GM19328 (cell line): ENCODE results near the gene PLXNA2.

Source experiments
- ATAC-seq: cut with Tn5 transposase; IDR thresholded peaks from one replicate; pipeline ENCODE4 v1.9.1; 2021; ENCODE audit warnings: mild to moderate bottlenecking, moderate library complexity; ENCODE audit not compliant: unreplicated experiment

The PLXNA2 gene

DNA sequence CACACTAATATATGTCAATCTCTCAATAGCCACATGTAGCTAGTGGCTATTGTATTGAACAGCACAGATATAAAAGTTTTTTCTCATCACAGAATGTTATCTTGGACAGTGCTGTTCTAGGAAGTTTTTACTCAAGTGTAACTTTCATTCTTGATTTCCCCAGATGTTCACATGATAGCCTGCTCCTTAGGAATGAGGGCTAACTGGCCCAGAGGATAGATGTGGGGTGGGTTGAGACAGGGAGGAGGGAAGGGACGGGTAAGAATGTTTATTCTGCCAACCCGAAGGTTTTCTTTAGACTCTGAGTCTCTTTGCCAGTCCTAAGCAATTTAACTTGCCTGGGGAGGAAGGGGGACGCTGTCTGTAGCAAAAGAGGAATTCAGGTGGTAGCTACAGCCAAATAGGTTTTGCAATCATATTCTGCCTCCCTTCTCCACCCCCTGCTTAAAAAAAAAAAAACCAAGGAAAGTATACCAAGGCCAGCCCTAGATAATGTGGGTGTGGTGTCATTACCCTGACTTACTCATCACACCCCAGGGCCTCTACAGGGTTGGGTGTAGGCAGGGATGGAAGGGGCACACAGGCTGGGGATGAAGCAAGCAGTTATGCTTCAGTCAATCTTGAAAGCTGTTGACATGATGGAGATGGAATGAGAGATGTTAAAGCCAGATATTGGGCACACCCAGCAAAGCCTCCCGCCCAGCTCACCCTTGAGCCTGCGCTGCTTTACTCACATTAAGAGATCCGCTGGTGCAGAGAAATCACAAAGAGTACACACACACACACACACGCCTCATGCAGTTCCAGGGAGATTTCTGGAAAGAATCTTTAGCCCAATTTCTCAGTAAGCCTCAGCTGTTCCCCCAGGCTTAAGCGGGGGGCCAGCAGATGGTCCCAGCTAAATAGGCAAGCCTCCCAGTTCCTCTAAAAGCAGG lies 59.9 kb downstream of the PLXNA2 start:
- no peak for ATAC-seq

- ATAC-seq, result no peak
These were observed 61.1 kb downstream of the PLXNA2 start for GRCh38 chr1:208182880-208183645.

DNA sequence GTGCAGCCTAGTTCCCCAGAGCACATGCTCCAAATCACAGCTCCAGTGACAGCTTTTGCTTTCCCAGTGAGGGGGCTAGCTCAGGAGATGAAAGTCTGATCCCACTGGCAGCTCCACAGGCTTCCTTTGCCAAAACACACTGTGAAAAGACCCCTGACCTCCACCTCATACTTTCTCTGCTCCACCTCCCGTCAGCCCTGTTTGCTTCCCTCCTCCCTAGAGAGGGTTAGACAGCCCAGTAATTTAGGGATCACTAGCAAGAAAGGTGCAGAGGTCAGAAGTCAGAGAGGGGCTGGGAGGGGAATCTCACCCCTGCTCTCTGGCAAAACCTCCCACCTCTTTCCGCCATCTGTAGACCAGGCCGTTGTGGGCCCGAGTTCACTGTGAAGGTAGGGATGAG lies 62.8 kb downstream of the PLXNA2 start:
- no peak for ATAC-seq

GRCh38 chr1:208180421-208180820 lies 63.8 kb downstream of the PLXNA2 start:
- no peak for ATAC-seq

- no peak for ATAC-seq
These were observed 64.2 kb downstream of the PLXNA2 start for GRCh38 chr1:208179961-208180409.

- no peak for ATAC-seq
These were observed 64.8 kb downstream of the PLXNA2 start for GRCh38 chr1:208179263-208179816.

DNA sequence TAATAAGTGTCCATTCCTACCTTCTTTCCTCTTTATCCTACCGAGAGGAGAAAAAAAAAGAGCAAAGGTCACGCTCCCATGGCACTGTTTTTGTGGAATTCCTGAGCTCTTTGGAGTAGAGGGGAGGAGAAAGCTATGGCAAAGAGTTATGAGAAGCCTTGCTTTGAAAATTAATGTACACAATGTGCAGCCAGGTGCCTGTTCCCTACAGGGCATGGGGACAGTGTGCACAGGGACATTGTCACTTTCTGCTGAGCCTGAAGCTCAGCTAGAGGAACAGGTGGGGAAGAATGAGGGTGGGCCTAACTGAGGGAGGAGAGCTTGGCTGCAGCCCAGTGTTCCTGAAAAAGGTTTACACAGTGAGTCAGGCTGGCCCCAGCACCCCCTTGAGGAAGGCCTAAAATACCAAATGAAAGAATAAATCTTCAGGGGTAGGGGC lies 66.1 kb downstream of the PLXNA2 start:
- no peak for ATAC-seq

DNA sequence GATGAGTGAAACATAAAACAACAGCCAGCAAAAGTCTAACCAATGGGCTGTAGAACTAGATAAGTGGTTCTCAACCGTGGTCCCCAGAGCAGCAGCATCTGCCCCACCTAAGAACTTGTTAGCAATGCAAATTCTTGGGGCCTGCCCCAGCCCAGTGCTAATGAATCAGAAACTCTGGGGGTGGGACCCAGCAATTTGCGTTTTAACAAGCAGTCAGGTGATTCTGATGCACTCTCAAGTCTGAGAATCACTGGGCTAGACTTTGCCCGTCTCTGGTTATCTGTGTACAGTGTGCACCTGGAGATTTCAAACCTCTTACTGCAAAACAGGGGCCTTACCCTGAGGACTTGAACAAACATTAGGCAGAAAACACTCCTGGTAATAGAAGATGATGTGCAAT lies 66.5 kb downstream of the PLXNA2 start:
- ATAC-seq, result peak; percentile 85

- no peak for ATAC-seq
These were observed 67.5 kb downstream of the PLXNA2 start for GRCh38 chr1:208176649-208177048.

DNA sequence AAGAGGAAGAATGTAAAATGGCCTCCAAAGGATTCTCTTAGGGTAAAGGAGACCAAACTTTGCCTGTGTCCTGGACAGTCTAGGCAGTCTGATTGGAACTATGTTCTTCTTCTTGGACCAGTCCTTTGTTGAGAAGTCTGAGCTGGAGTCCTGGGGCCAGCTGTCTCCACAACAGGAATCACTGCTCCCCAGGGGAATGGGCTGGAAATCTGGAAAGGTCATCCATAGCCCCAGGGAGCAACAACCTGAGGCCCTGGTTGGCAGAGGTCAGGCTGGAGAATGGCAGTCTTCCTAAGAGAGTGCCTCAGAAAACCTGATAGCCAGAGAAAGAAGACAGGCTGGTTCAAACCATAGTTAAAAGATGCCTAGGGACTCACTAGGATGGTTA lies 68.7 kb downstream of the PLXNA2 start:
- no peak for ATAC-seq

- no peak for ATAC-seq
These were observed 69.3 kb downstream of the PLXNA2 start for GRCh38 chr1:208174731-208175507.

DNA sequence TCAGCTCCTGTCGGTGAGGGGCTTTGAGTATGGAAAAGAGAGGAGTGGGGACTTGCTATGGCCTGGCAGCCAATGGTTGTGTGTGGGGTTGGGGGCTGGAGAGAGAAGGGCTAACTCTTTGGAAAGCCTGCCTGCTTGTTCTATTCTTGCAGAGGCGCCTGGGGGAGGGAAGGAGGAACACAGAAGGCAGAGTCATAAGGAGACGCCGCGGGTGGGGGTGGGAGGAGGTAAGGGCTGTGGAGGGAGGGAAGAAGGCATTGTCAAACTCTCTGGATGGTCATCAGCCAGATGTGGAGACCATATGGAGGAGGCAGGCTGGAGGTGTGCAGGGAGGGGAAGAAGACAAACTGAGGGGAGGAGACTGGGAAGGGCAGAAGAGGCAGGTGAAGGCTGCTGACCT lies 70.0 kb downstream of the PLXNA2 start:
- ATAC-seq, result no peak

GRCh38 chr1:208173749-208174148 lies 70.4 kb downstream of the PLXNA2 start:
- ATAC-seq, result no peak

- no peak for ATAC-seq
These were observed 71.6 kb downstream of the PLXNA2 start for GRCh38 chr1:208172423-208173145.

GRCh38 chr1:208171616-208172422 lies 72.4 kb downstream of the PLXNA2 start:
- no peak for ATAC-seq

DNA sequence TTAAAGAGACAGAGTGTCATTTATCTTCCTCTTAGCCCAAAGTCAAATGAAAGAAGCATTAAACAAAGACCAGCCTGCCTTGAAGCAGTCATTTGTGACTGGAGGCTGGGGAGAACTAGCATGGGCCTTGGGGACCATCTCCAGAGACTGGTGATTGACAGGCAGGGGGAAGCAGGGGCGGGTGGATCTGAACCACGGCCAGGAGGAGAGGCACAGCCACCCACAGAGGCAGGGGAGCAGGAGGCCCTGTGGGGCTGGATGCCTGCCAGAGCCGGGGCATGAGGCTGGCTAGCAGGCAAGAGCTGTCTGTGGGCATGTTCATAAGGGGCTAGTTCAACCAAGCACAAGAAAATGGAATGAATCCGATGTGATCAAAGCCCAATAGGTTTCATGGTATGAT lies 73.9 kb downstream of the PLXNA2 start:
- no peak for ATAC-seq

DNA sequence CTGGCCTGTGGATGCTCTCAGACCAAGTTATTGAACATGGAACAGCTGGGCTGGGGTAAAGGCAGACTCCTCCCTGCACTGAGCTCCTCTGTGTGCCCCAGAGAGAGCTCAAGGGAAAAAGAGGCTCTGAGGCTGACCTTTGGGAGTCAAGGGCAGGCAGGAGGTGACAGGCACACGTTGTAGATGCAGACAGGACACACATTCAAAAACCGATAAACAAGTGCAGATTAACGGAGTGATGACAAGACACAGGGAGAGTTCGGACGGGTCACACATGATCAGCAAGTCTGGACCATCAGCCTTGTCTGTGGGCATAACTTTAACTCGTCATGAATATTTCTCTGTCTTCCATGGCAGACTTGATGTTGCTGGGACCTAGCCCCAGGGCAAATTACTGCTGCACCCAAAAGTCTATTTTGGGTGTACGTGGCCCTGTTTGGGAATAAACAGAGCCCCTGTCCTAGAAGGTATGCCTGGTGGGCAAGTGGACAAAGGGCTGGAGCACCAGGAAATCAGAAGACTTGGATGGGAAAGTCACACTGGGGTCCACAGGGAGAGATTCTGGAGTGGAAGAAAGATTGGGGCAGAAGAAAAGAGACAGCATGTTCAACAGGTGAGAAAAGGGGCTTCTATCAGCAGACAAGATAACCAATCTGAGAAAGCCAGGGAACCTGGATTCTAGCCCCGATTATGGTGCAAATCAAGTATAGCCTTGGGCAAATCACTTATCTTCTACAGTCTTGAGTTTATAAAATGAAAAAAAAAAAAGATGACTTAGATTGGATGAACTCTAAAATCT lies 74.9 kb downstream of the PLXNA2 start:
- ATAC-seq, result no peak

DNA sequence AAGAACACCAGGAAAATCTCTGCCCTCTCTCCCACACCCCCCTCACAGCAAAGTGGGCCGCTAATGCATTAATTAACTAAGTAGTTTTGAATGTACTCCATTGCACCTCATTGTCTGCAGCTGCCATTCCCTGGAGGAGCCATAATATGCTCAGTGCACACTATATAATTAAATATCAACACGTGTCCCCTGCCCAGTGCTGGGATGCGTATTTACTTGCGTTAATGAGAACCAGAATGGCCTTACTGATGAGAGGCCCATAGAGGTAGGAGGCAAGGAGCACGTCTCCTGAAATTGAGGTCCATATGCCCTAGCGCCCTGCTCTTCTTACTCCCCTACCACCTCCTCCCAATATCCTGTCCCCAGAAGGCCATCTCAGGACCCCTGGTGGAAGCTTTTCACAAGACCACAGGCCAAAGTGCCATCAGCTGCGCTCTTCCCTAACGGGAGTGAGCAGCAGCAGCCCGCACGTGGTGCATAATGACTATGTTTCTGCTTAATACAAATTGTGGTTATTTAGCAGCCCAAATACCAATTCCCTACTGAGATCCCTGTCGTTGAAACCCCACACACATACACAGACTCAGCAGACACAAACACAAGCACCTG lies 76.8 kb downstream of the PLXNA2 start:
- no peak for ATAC-seq
